Measurements from ENCODE around the gene NRROS.

DNA sequence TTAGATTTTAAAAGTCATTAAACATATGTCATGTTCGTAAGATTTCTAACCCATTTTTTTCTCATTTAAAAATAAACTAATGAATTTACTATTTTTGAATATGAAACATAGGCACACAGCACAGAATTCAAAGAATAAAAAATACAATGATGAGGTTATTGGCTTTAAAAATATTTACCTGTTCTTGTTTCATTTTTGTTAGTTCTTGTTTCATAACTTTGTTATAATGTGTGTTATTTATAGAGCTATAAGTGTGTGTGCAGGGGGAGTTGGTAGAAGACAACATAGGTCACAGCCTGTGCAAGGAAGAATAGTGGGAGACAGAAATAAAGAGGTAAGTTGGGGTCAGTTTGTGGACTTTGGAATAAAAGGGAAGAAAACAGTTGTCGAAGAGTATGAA is 30.8 kb upstream of the NRROS start:
- TF ChIP-seq CTCF (IDR thresholded peaks at IDR 0.05) (no peak), POLR2A (IDR thresholded peaks at IDR 0.05) (no peak)

Measured in lower leg skin (tissue), 3 donors.